Measurements from ENCODE around the gene FAM72D.
"Not testable (repeated sequence)": the region's sequence is repeated elsewhere in the genome, so short reads cannot be mapped to it uniquely, and the experiment has no call there.

Gene FAM72D

GRCh38 chr1:145095284-145096057 lies at the start of gene FAM72D, which contains the start of gene SRGAP2B:
Gene FAM72D (plus strand): TSS chr1:145095974. CDS start chr1:145096848, 874 bp downstream.
Gene SRGAP2B (minus strand): TSS chr1:145095328. CDS start chr1:145092901, 2,427 bp downstream.
- peak within 1 kb of the TSS; percentile 41 for H3K4me3 ChIP-seq (ENCODE audit: control insufficient read depth, low read depth, low read length)
- not testable (repeated sequence) for DNase-seq (ENCODE audit: low read depth)

GRCh38 chr1:145047553-145047952 lies 48.2 kb upstream of the FAM72D start:
- not testable (repeated sequence) for H3K4me3 ChIP-seq (ENCODE audit: control insufficient read depth, low read depth, low read length); DNase-seq (ENCODE audit: low read depth)

GRCh38 chr1:145048181-145048856 lies 47.5 kb upstream of the FAM72D start:
- not testable (repeated sequence) for H3K4me3 ChIP-seq (ENCODE audit: control insufficient read depth, low read depth, low read length); DNase-seq (ENCODE audit: low read depth)

- not testable (repeated sequence) for DNase-seq (ENCODE audit: low read depth); H3K4me3 ChIP-seq (ENCODE audit: control insufficient read depth, low read depth, low read length)
Observed at GRCh38 chr1:145052019-145052776, 43.6 kb upstream of the FAM72D start.

- H3K4me3 ChIP-seq (ENCODE audit: control insufficient read depth, low read depth, low read length); DNase-seq (ENCODE audit: low read depth): not testable (repeated sequence)
Observed at GRCh38 chr1:145053428-145053827, 42.3 kb upstream of the FAM72D start.

GRCh38 chr1:145055217-145055760 lies 40.5 kb upstream of the FAM72D start:
- not testable (repeated sequence) for DNase-seq (ENCODE audit: low read depth); H3K4me3 ChIP-seq (ENCODE audit: control insufficient read depth, low read depth, low read length)

GRCh38 chr1:145058184-145058583 lies 37.6 kb upstream of the FAM72D start:
- H3K4me3 ChIP-seq (ENCODE audit: control insufficient read depth, low read depth, low read length); DNase-seq (ENCODE audit: low read depth): not testable (repeated sequence)

GRCh38 chr1:145063285-145063684 lies 32.5 kb upstream of the FAM72D start:
- H3K4me3 ChIP-seq (ENCODE audit: control insufficient read depth, low read depth, low read length); DNase-seq (ENCODE audit: low read depth): not testable (repeated sequence)

- H3K4me3 ChIP-seq (ENCODE audit: control insufficient read depth, low read depth, low read length); DNase-seq (ENCODE audit: low read depth): not testable (repeated sequence)
Observed at GRCh38 chr1:145063941-145064648, 31.7 kb upstream of the FAM72D start.

GRCh38 chr1:145065194-145065826 lies 30.5 kb upstream of the FAM72D start:
- not testable (repeated sequence) for DNase-seq (ENCODE audit: low read depth); H3K4me3 ChIP-seq (ENCODE audit: control insufficient read depth, low read depth, low read length)

GRCh38 chr1:145066486-145066885 lies 29.3 kb upstream of the FAM72D start:
- H3K4me3 ChIP-seq (ENCODE audit: control insufficient read depth, low read depth, low read length); DNase-seq (ENCODE audit: low read depth): not testable (repeated sequence)

- not testable (repeated sequence) for H3K4me3 ChIP-seq (ENCODE audit: control insufficient read depth, low read depth, low read length); DNase-seq (ENCODE audit: low read depth)
Observed at GRCh38 chr1:145071569-145071968, 24.2 kb upstream of the FAM72D start.

- not testable (repeated sequence) for DNase-seq (ENCODE audit: low read depth); H3K4me3 ChIP-seq (ENCODE audit: control insufficient read depth, low read depth, low read length)
Observed at GRCh38 chr1:145074021-145074559, 21.7 kb upstream of the FAM72D start.

- not testable (repeated sequence) for DNase-seq (ENCODE audit: low read depth); H3K4me3 ChIP-seq (ENCODE audit: control insufficient read depth, low read depth, low read length)
Observed at GRCh38 chr1:145076877-145077276, 18.9 kb upstream of the FAM72D start.

GRCh38 chr1:145077872-145078786 lies 17.6 kb upstream of the FAM72D start:
- H3K4me3 ChIP-seq (ENCODE audit: control insufficient read depth, low read depth, low read length); DNase-seq (ENCODE audit: low read depth): not testable (repeated sequence)

- DNase-seq (ENCODE audit: low read depth); H3K4me3 ChIP-seq (ENCODE audit: control insufficient read depth, low read depth, low read length): not testable (repeated sequence)
Observed at GRCh38 chr1:145078787-145079370, 16.9 kb upstream of the FAM72D start.

Measured in AG09309 (cell line).